H1 (cell line): ENCODE measurements around the gene GJE1. TPM values are rescaled to one million over a fixed set of nuclear protein-coding genes. Genes with fewer than 3 reads are reported as not detected.

Experiments used
- CTCF ChIA-PET: fragments of 300-600 bp; sonication (Branson Sonifier 250); formaldehyde crosslinking; loops from one replicate; lab custom pipeline; 2021; ENCODE audit not compliant: partially characterized antibody; lab: Charles Lee
- POLR2A ChIA-PET: fragments of 300-600 bp; sonication (Branson Sonifier 250); formaldehyde crosslinking; loops from one replicate; lab custom pipeline; 2021; ENCODE audit warnings: inconsistent platforms; ENCODE audit not compliant: partially characterized antibody; lab: Charles Lee
- DNase-seq, 2 experiments: peaks; one replicate each; pipeline versions ENCODE4 v3.0.0 to v3.0.0-alpha.2; 2010 to 2022; ENCODE audit warnings: low spot score in 2 of 2, low read depth in 1 of 2, mixed read lengths in 1 of 2
- FAIRE-seq: peaks from 2 replicates; lab custom pipeline; 2011; peaks lifted over from hg19 to GRCh38; lab: Jason Lieb, UNC
- H2AFZ ChIP-seq: 2 replicates; pipeline ENCODE4 v1.8.1; 2012; ENCODE audit warnings: low read length, inconsistent platforms
- H2AK5ac ChIP-seq: 2 replicates; pipeline ENCODE4 v1.6.1; 2013; ENCODE audit warnings: low read depth, low read length
- H2BK120ac ChIP-seq: replicated peaks from 2 replicates; pipeline ENCODE3; 2013; ENCODE audit warnings: low read depth, low read length, inconsistent platforms
- H2BK12ac ChIP-seq: 2 replicates; pipeline ENCODE4 v1.6.1; 2013; ENCODE audit warnings: low read depth, low read length
- H2BK15ac ChIP-seq: 2 replicates; pipeline ENCODE4 v1.6.1; 2013; ENCODE audit warnings: low read length
- H2BK20ac ChIP-seq: 2 replicates; pipeline ENCODE4 v1.6.1; 2013; ENCODE audit warnings: low read length
- H2BK5ac ChIP-seq: 2 replicates; pipeline ENCODE4 v1.6.1; 2013; ENCODE audit warnings: low read depth, low read length
- H3K14ac ChIP-seq: 2 replicates; pipeline ENCODE4 v1.6.1; 2013; ENCODE audit warnings: inconsistent platforms; ENCODE audit not compliant: insufficient read length
- H3K18ac ChIP-seq: 2 replicates; pipeline ENCODE4 v1.6.1; 2013; ENCODE audit warnings: low read length; ENCODE audit errors: extremely low read depth
- H3K23ac ChIP-seq: 2 replicates; pipeline ENCODE4 v1.6.1; 2013; ENCODE audit warnings: inconsistent platforms; ENCODE audit not compliant: insufficient read length
- H3K23me2 ChIP-seq: 2 replicates; pipeline ENCODE4 v1.6.1; 2013; ENCODE audit warnings: low read depth, low read length
- H3K27ac ChIP-seq: 2 replicates; pipeline ENCODE4 v1.6.1; 2011; ENCODE audit warnings: low read depth, low read length, inconsistent platforms
- H3K27me3 ChIP-seq, 4 experiments: replicated peaks in 1 of 4; 1 replicate in 1 of 4; 2 replicates in 3 of 4; pipeline versions ENCODE4 v1.6.1 to v1.8.1; 2011 to 2013; ENCODE audit warnings: low read length in 3 of 4, mild to moderate bottlenecking in 3 of 4, inconsistent platforms in 2 of 4, mixed read lengths in 2 of 4, moderate library complexity in 1 of 4; ENCODE audit not compliant: control insufficient read depth in 3 of 4, insufficient read depth in 3 of 4; ENCODE audit errors: extremely low read depth in 1 of 4
- H3K36me3 ChIP-seq, 4 experiments: 2 replicates each; pipeline versions ENCODE4 v1.6.1 to v1.8.1; 2011 to 2013; ENCODE audit warnings: mild to moderate bottlenecking in 4 of 4, low read length in 3 of 4, moderate library complexity in 2 of 4, control low read depth in 1 of 4, inconsistent platforms in 1 of 4; ENCODE audit not compliant: insufficient read depth in 4 of 4, control insufficient read depth in 2 of 4
- H3K4ac ChIP-seq: replicated peaks from 2 replicates; pipeline ENCODE3; 2013; ENCODE audit warnings: low read length, low read depth, mixed read lengths, inconsistent platforms; ENCODE audit not compliant: insufficient read length
- H3K4me1 ChIP-seq, 4 experiments: replicated peaks in 1 of 4; 1 replicate in 1 of 4; 2 replicates in 3 of 4; pipeline versions ENCODE4 v1.6.1 to v1.8.1; 2011 to 2013; ENCODE audit warnings: low read length in 3 of 4, inconsistent platforms in 2 of 4, mixed read lengths in 1 of 4; ENCODE audit not compliant: insufficient read depth in 4 of 4, control insufficient read depth in 3 of 4
- H3K4me2 ChIP-seq, 2 experiments: 2 replicates each; pipeline versions ENCODE4 v1.6.1 to v1.8.1; 2011 to 2013; ENCODE audit warnings: low read depth in 2 of 2, low read length in 2 of 2, control low read depth in 1 of 2, inconsistent platforms in 1 of 2, mild to moderate bottlenecking in 1 of 2; ENCODE audit not compliant: insufficient read depth in 1 of 2
- H3K4me3 ChIP-seq, 4 experiments: fragments of 200-600, 300-600 bp in 1 of 4; sonication (generic), shearing (Covaris generic), sonication (Bioruptor Twin) in 1 of 4; 2 replicates each; pipeline versions ENCODE4 v1.5.1 to v1.8.1; 2011 to 2016; ENCODE audit warnings: low read length in 4 of 4, low read depth in 3 of 4, control low read depth in 2 of 4, inconsistent platforms in 2 of 4, mild to moderate bottlenecking in 2 of 4, mixed read lengths in 1 of 4, moderate library complexity in 1 of 4; ENCODE audit not compliant: insufficient read depth in 2 of 4; ENCODE audit errors: extremely low read depth in 1 of 4
- H3K56ac ChIP-seq: replicated peaks from 2 replicates; pipeline ENCODE3; 2013; ENCODE audit warnings: low read depth, mild to moderate bottlenecking, mixed read lengths, low read length, inconsistent platforms; ENCODE audit not compliant: insufficient read length
- H3K79me1 ChIP-seq: 2 replicates; pipeline ENCODE4 v1.6.1; 2013; ENCODE audit warnings: low read depth, low read length, control low read depth
- H3K79me2 ChIP-seq, 2 experiments: 2 replicates each; pipeline versions ENCODE4 v1.6.1 to v1.8.1; 2012 to 2013; ENCODE audit warnings: low read length in 2 of 2, mild to moderate bottlenecking in 2 of 2, inconsistent platforms in 1 of 2; ENCODE audit not compliant: insufficient read depth in 2 of 2, control insufficient read depth in 1 of 2
- H3K9ac ChIP-seq, 4 experiments: replicated peaks in 1 of 4; 1 replicate in 1 of 4; 2 replicates in 3 of 4; pipeline versions ENCODE4 v1.6.1 to v1.8.1; 2011 to 2013; ENCODE audit warnings: low read depth in 3 of 4, low read length in 3 of 4, control low read depth in 2 of 4, mild to moderate bottlenecking in 2 of 4, moderate library complexity in 2 of 4, inconsistent platforms in 1 of 4; ENCODE audit errors: extremely low read depth in 1 of 4
- H3K9me3 ChIP-seq, 2 experiments: 2 replicates each; pipeline versions ENCODE4 v1.6.1 to v1.8.1; 2012 to 2013; ENCODE audit warnings: mild to moderate bottlenecking in 2 of 2, moderate library complexity in 2 of 2, control low read depth in 1 of 2, inconsistent platforms in 1 of 2, low read depth in 1 of 2, low read length in 1 of 2, mixed read lengths in 1 of 2; ENCODE audit not compliant: insufficient read depth in 2 of 2
- H4K20me1 ChIP-seq, 2 experiments: replicated peaks in 1 of 2; 2 replicates each; pipeline versions ENCODE3 to v1.8.1; 2011 to 2013; ENCODE audit warnings: inconsistent platforms in 2 of 2, low read length in 2 of 2, mild to moderate bottlenecking in 1 of 2; ENCODE audit not compliant: insufficient read depth in 2 of 2, control insufficient read depth in 1 of 2
- H4K5ac ChIP-seq: 2 replicates; pipeline ENCODE4 v1.6.1; 2013; ENCODE audit warnings: low read length, low read depth, mixed read lengths, inconsistent platforms; ENCODE audit not compliant: insufficient read length
- H4K8ac ChIP-seq: 2 replicates; pipeline ENCODE4 v1.8.0; 2013; ENCODE audit warnings: mild to moderate bottlenecking, moderate library complexity, low read length, inconsistent platforms; ENCODE audit not compliant: insufficient read depth; ENCODE audit errors: extremely low read depth
- H4K91ac ChIP-seq: replicated peaks from 2 replicates; pipeline ENCODE3; 2013; ENCODE audit warnings: low read length, mixed read lengths, inconsistent platforms; ENCODE audit not compliant: insufficient read length
- KDM4A ChIP-seq: IDR thresholded peaks from one replicate; pipeline ENCODE4 v1.7.1; 2012; ENCODE audit warnings: low read depth, mild to moderate bottlenecking, moderate library complexity, low read length, inconsistent platforms; ENCODE audit not compliant: severe bottlenecking
- USF2 ChIP-seq: IDR thresholded peaks from 2 replicates; pipeline ENCODE4 v1.6.1; 2011; ENCODE audit warnings: low read length, improper control_type of control experiment
- WGBS, 2 experiments: shearing (Covaris generic) in 1 of 2; methylation state at CpG; one replicate each; pipeline versions ENCODE4 v1.1.6 to v1.1.7; 2013 to 2015; ENCODE audit warnings: low lambda C conversion rate in 2 of 2, mixed read lengths in 2 of 2, inconsistent platforms in 1 of 2, low coverage in 1 of 2, missing lambda C conversion rate in 1 of 2; ENCODE audit not compliant: insufficient replicate concordance in 2 of 2, insufficient coverage in 1 of 2, insufficient read length in 1 of 2; ENCODE audit errors: extremely low coverage in 1 of 2, missing lambda C conversion rate in 1 of 2; 5-methylcytosine and 5-hydroxymethylcytosine counted together
- polyA plus RNA-seq, 7 experiments: library from polyadenylated mRNA; depleted of rRNA in 3 of 7; stranded (reverse) in 5 of 7; unstranded in 2 of 7; fragments of >200 nt in 5 of 7; fragments of 200-250 nt in 2 of 7; gene quantifications; 1 replicate in 5 of 7; 2 replicates in 1 of 7; 4 replicates in 1 of 7; pipeline versions ENCODE4 v1.2.1 to v1.2.3, GENCODE V29; 2011 to 2013; ENCODE audit warnings: missing spikeins in 2 of 7, mixed read lengths in 2 of 7
- total RNA-seq: library from RNA; stranded (reverse); fragmentation: NEBNext Ultra II Directional; extraction: Animal tissue kit (Norgen Biotek cat#: 25700); gene quantifications from 2 replicates; pipeline ENCODE4 v1.2.1, GENCODE V29; 2021

The GJE1 gene
- total and polyA plus RNA-seq, 2 of the 8 experiments (the other 6 are each of a cell fraction or from before 2014, with no cell fraction given), result not detected

DNA sequence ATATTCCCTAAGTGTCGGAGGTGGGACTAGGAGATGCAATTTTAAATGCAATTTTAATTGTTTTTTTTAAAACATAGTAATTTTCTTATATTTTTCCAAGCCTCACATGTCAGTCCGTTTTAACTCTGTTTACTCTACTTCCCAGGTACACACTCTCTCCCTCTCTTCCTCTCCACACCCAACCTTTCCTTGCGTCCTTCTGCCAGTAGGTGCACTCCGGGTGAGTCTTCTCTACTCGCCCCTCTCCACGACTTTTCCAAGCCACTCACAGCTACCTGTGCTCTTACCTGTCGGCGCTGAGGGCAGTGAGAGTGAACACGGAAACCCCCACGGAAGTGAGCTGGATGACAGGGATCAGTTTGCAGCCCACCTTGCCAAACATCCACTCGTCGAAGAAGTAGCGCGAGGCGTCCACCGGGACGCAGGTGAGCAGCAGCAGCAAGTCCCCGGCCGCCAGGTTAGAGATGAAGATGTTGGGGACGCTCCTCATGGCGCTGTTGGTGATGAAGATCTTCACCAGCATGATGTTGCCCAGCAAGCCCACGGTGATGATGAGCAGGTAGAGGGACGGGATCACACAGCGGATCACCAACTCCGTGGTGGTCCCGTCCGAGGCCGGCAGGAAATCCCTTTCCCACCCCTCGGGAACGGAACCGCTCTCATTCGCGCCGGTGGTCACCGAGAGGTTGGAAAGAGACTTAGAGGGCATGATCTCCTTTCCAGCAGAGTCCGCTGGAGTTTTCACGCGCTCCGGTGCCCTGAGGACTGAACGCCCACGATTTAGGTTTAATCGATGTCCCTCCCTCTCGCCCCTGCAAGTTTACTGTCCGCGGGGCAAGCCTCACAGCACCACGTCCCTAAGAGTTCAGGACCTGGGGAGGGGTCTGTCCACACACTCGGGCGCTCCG is 44.5 kb upstream of the GJE1 start:
- no peak for FAIRE-seq
- no peak for DNase-seq
- H3K79me1 ChIP-seq, result no peaks in the 10 kb centered on the region
- H3K36me3 ChIP-seq, result no peaks in the 10 kb centered on the region
- no peak overlapping the region; the same call in 1 of the 2 replicates for H2BK12ac ChIP-seq
- H3K79me2 ChIP-seq, result no peaks in the 10 kb centered on the region
- H3K4ac ChIP-seq, result no peak overlapping the region
- no peak overlapping the region for H3K27ac ChIP-seq
- H3K23me2 ChIP-seq, result peaks cover 8% of the 10 kb centered on the region
- H3K27me3 ChIP-seq, result peaks cover 0 to 8% (median 6%) of the 10 kb centered on the region in 4 experiments; a peak in 4 of 7 replicates
- H4K8ac ChIP-seq, result no peak overlapping the region; the same call in 1 of the 2 replicates
- ChIA-PET CTCF (interaction anchor here (0.6 to 1.3 kb wide), 5 partner anchors 8 to 438 kb away, joined by 3 to 5 read pairs (median 3); no protein-coding TSS in a partner anchor), POLR2A (interaction anchor here (0.5 to 0.9 kb wide), 5 partner anchors 10 to 263 kb away, joined by 3 to 7 read pairs (median 3); no protein-coding TSS in a partner anchor)
- no peak overlapping the region for H2BK15ac ChIP-seq
- 40% methylated on average over 49 of the region's 49 CpGs; no CpG with 5 or more reads in 1 of the 2 experiments for WGBS, 2 experiments
- H3K18ac ChIP-seq, result no peak overlapping the region
- H2BK5ac ChIP-seq, result no peak overlapping the region
- no peaks in the 10 kb centered on the region for H3K4me1 ChIP-seq
- H4K5ac ChIP-seq, result no peak overlapping the region
- H3K56ac ChIP-seq, result no peak overlapping the region
- no peak overlapping the region for H4K91ac ChIP-seq
- H3K4me3 ChIP-seq, result peak overlapping the region; percentile 19 to 52 (median 46); a peak in 7 of 8 replicates
- H3K4me2 ChIP-seq, result peak overlapping the region; percentile 69 to 95
- peak overlapping the region; percentile 49 for H2AFZ ChIP-seq
- H2AK5ac ChIP-seq, result no peak overlapping the region
- H3K23ac ChIP-seq, result no peak overlapping the region
- TF ChIP-seq KDM4A (peak; percentile 59), USF2 (no peak)
- H3K9me3 ChIP-seq, result no peaks in the 10 kb centered on the region
- H4K20me1 ChIP-seq, result peaks cover 0 to 1% of the 10 kb centered on the region in 2 experiments
- no peak overlapping the region for H3K9ac ChIP-seq
- no peak overlapping the region for H2BK120ac ChIP-seq
- no peak overlapping the region for H2BK20ac ChIP-seq
- no peak overlapping the region for H3K14ac ChIP-seq
